NT2/D1 (cell line): ENCODE results near the gene ZNF280C.

Experiments used
- DNase-seq: peaks from one replicate; pipeline ENCODE4 v3.0.0-alpha.2; 2011; ENCODE audit warnings: low read depth, low spot score
- H3K27me3 ChIP-seq: 2 replicates; pipeline ENCODE4 v1.6.0; 2011; ENCODE audit warnings: mild to moderate bottlenecking; ENCODE audit not compliant: insufficient read length, insufficient read depth
- H3K36me3 ChIP-seq: 2 replicates; pipeline ENCODE4 v1.6.1; 2011; ENCODE audit warnings: mild to moderate bottlenecking, low read length, mixed read lengths; ENCODE audit not compliant: insufficient read depth, insufficient read length
- H3K4me1 ChIP-seq: 2 replicates; pipeline ENCODE4 v1.5.1; 2011; ENCODE audit not compliant: insufficient read depth, insufficient read length
- H3K4me3 ChIP-seq: 2 replicates; pipeline ENCODE4 v1.5.1; 2011; ENCODE audit warnings: low read depth; ENCODE audit not compliant: insufficient read length
- H3K9ac ChIP-seq: 2 replicates; pipeline ENCODE4 v1.6.0; 2011; ENCODE audit warnings: low read depth; ENCODE audit not compliant: insufficient read length
- H3K9me3 ChIP-seq: 2 replicates; pipeline ENCODE4 v1.5.1; 2011; ENCODE audit warnings: mild to moderate bottlenecking, low read length; ENCODE audit not compliant: insufficient read depth
- SUZ12 ChIP-seq: IDR thresholded peaks from 2 replicates; pipeline ENCODE4 v1.6.1; 2011; ENCODE audit not compliant: insufficient read length, insufficient read depth; ENCODE audit errors: extremely low read depth
- YY1 ChIP-seq: IDR thresholded peaks from 2 replicates; pipeline ENCODE4 v1.6.1; 2011; ENCODE audit not compliant: insufficient read length, insufficient read depth
- ZNF274 ChIP-seq: IDR thresholded peaks from 2 replicates; pipeline ENCODE4 v1.6.1; 2011; ENCODE audit warnings: mild to moderate bottlenecking, low read depth, low read length

The ZNF280C gene

GRCh38 chrX:130267956-130268448, 697 bp downstream of the ZNF280C start:
- Histone ChIP-seq H3K36me3 (no peaks in the 10 kb centered on the region), H3K4me1 (no peaks in the 10 kb centered on the region), H3K9ac (peak overlapping the region; percentile 80), H3K4me3 (peak overlapping the region; percentile 51), H3K9me3 (peaks cover 6% of the 10 kb centered on the region; the same call in 1 of the 2 replicates), H3K27me3 (no peaks in the 10 kb centered on the region)
- DNase-seq, result no peak
- no peak for TF ChIP-seq ZNF274

DNA sequence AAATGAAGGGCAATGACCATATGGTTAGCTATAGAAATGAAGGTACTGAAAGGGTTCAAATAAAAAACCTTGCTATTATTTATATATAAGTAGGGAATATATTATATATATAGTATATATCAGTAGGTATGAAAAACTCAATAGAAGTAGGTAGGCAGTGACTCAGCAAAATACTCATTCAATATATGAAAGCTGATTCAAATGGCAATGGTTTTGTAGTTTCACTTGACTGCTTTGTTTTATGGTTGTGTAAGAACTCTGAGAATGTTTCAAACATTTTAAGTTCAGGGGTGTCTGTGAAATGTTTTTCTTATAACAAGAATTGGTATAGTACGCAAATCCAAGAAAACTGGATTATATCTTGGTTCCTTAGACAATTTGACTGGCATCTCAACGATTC, 4.1 kb downstream of the ZNF280C start:
- no peak for DNase-seq
- Histone ChIP-seq H3K9ac (no peak overlapping the region), H3K4me1 (no peaks in the 10 kb centered on the region), H3K27me3 (no peaks in the 10 kb centered on the region), H3K4me3 (no peak overlapping the region), H3K36me3 (no peaks in the 10 kb centered on the region), H3K9me3 (peaks cover 6% of the 10 kb centered on the region; the same call in 1 of the 2 replicates)
- TF ChIP-seq ZNF274, result no peak

- no peaks in the 10 kb centered on the region for H3K9me3 ChIP-seq
- TF ChIP-seq SUZ12 (no peak), YY1 (no peak), ZNF274 (no peak)
- H3K27me3 ChIP-seq, result no peaks in the 10 kb centered on the region
- DNase-seq, result no peak
- no peaks in the 10 kb centered on the region for H3K36me3 ChIP-seq
- H3K4me3 ChIP-seq, result no peak overlapping the region
- no peaks in the 10 kb centered on the region for H3K4me1 ChIP-seq
- H3K9ac ChIP-seq, result no peak overlapping the region
Measured at GRCh38 chrX:130263016-130263415, 5.7 kb downstream of the ZNF280C start.

- no peak for TF ChIP-seq ZNF274
- no peak for TF ChIP-seq SUZ12
- TF ChIP-seq YY1, result no peak
- Histone ChIP-seq H3K4me3 (no peak overlapping the region), H3K4me1 (no peaks in the 10 kb centered on the region), H3K9me3 (no peaks in the 10 kb centered on the region), H3K9ac (no peak overlapping the region), H3K36me3 (no peaks in the 10 kb centered on the region), H3K27me3 (no peaks in the 10 kb centered on the region)
- DNase-seq, result no peak
Measured at GRCh38 chrX:130262231-130262630, 6.5 kb downstream of the ZNF280C start.

DNA sequence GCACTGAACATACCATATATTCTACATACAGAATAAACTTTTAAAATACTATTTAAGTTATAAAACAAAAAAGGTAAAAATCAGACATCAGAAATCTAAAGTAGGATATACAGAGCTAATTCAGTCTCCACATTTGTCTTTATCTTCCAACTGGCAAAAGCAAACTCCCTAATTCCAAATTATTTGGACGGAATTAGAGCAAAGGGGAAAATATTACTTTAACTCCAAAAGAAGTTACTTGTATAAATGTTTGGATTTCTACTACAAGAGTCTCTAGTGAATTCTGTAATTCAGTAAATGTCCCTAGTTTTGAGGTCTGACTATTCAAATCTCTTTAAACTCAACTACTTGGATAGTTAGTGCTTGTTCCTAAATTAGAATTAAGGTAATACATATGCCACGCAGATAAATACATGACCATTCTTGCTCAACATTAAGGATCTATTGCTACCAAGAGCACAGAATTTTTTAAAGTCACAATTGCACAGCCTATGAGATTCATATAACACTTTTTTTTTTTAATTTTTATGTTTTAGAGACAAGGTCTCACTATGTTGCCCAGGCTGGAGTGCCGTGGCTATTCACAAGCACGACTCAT, 7.3 kb downstream of the ZNF280C start:
- no peaks in the 10 kb centered on the region for H3K36me3 ChIP-seq
- H3K4me1 ChIP-seq, result no peaks in the 10 kb centered on the region
- no peaks in the 10 kb centered on the region for H3K27me3 ChIP-seq
- no peaks in the 10 kb centered on the region for H3K9me3 ChIP-seq
- TF ChIP-seq YY1, result no peak
- TF ChIP-seq SUZ12, result no peak
- no peak for TF ChIP-seq ZNF274
- H3K9ac ChIP-seq, result no peak overlapping the region
- H3K4me3 ChIP-seq, result no peak overlapping the region
- no peak for DNase-seq

DNA sequence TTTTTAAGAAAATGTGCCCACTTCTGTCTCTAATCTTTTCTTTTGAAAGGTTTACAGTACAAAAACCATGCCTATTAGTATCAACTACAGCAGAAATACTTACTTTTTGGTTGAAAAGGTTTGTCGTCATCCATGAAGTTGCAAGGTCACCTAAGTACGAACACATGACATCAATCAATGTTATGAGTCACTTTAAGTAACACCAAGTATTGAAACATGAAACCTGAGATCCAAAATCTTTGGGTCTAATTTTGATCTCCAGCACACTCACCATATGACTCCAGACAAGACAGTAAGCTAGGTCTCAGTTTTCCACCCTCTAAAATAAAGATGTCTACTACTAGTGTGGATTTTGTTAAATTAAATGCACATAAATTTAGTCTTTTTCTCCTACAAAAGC, 8.4 kb downstream of the ZNF280C start:
- no peaks in the 10 kb centered on the region for H3K27me3 ChIP-seq
- no peak for DNase-seq
- no peaks in the 10 kb centered on the region for H3K4me1 ChIP-seq
- H3K9me3 ChIP-seq, result no peaks in the 10 kb centered on the region
- no peak overlapping the region for H3K9ac ChIP-seq
- no peaks in the 10 kb centered on the region for H3K36me3 ChIP-seq
- TF ChIP-seq YY1, result no peak
- no peak for TF ChIP-seq ZNF274
- TF ChIP-seq SUZ12, result no peak
- H3K4me3 ChIP-seq, result no peak overlapping the region

GRCh38 chrX:130253916-130254315, 14.8 kb downstream of the ZNF280C start:
- no peak for DNase-seq

DNA sequence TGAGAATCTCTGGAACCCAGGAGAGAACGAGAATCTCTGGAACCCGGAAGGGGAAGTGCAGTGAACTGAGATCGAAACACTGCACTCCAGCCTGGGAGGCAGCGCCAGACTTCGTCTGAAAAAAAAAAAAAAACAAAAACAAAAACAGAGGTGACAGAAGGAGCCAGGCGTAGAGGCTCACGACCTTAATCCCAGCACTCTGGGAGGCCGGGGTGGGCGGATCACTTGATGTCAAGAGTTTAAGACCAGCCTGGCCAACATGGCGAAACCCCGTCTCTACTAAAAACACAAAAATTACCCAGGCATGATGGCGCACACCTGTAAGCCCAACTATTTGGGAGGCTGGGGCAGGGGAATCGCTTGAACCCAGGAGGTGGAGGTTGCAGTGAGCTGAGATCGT, 17.0 kb downstream of the ZNF280C start:
- Histone ChIP-seq H3K4me3 (no peak overlapping the region), H3K27me3 (no peaks in the 10 kb centered on the region), H3K9me3 (no peaks in the 10 kb centered on the region), H3K36me3 (no peaks in the 10 kb centered on the region), H3K9ac (no peak overlapping the region), H3K4me1 (no peaks in the 10 kb centered on the region)
- TF ChIP-seq ZNF274, result no peak
- TF ChIP-seq YY1, result no peak
- TF ChIP-seq SUZ12, result no peak
- no peak for DNase-seq

More at GRCh38 chrX:130253916-130254315, 14.8 kb downstream of the ZNF280C start:
- Histone ChIP-seq H3K4me3 (no peak overlapping the region), H3K27me3 (no peaks in the 10 kb centered on the region), H3K9ac (no peak overlapping the region), H3K4me1 (no peaks in the 10 kb centered on the region), H3K9me3 (no peaks in the 10 kb centered on the region), H3K36me3 (no peaks in the 10 kb centered on the region)
- TF ChIP-seq YY1, result no peak
- no peak for TF ChIP-seq SUZ12
- TF ChIP-seq ZNF274, result no peak
